HG03066 (cell line): ENCODE measurements around the gene YJEFN3.

Experiments
- ATAC-seq: cut with Tn5 transposase; IDR thresholded peaks from one replicate; pipeline ENCODE4 v1.9.1; 2021; ENCODE audit warnings: low read depth; ENCODE audit not compliant: unreplicated experiment

YJEFN3 gene

DNA sequence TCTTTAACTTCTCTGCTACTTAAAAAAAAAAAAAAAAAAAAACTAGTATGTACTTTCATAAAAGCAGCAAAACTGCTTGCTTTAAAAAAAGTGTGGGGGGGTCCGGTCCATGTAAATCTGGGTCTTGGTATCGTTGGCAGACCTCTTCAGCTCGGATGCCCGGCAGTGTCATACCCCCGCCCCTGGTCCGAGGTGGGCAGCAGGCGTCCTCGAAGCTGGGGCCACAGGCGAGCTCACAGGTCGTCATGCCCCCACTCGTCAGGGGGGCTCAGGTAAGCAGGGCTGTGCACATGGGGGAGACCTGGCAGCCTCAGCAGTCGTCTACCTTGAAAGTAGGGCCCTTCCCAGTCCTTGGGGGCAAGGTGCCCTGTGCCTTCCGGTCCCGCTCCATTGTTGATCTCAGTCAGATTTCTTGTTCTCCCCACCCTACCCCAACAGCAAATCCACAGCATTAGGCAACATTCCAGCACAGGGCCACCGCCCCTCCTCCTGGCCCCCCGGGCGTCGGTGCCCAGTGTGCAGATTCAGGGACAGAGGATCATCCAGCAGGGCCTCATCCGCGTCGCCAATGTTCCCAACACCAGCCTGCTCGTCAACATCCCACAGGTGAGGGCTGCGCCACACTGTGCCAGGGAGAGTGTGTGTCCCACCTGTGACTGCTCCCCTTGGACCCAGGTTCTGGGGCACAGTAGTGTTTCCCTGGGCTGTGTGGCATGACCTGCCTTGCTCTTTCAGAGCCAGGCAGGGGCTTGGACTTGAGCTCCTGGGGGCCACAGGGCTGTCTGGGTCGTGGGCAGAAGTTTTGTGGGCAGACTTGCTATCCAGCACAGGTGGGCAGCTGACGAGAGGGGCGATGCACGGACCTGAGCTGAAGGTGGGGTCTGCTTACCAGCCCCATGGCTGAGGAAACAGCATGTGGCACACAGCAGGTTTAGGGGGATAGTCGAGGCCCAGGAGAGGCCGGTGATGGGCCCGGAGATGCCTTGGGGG lies 32.8 kb upstream of the YJEFN3 start:
- ATAC-seq, result no peak

DNA sequence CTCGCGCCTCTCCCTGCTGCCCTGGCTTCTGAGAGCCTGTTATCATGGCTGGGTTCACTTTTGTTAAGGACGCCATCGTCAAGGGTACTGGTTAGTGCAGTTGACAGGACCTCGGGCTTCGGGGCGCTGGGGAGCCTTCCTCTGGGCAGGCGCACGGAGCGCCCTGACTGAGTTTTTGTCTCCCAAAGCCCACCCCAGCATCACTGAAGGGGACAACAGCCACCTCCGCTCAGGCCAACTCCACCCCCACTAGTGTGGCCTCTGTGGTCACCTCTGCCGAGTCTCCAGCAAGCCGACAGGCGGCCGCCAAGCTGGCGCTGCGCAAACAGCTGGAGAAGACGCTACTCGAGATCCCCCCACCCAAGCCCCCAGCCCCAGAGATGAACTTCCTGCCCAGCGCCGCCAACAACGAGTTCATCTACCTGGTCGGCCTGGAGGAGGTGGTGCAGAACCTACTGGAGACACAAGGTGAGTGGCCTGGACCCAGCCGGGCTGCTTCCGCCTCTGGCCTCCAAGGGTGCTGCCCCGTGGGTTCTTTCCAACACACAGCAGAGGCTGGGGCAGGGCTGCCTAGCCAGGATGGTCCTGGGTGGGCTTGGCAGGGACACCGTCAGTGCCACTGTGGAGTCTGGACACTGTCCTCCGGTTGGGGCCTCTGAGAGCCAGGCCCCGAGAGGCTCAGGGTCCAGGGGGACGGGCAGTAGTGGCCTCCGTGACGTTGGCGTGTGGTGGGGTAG lies 30.3 kb upstream of the YJEFN3 start:
- ATAC-seq, result no peak

DNA sequence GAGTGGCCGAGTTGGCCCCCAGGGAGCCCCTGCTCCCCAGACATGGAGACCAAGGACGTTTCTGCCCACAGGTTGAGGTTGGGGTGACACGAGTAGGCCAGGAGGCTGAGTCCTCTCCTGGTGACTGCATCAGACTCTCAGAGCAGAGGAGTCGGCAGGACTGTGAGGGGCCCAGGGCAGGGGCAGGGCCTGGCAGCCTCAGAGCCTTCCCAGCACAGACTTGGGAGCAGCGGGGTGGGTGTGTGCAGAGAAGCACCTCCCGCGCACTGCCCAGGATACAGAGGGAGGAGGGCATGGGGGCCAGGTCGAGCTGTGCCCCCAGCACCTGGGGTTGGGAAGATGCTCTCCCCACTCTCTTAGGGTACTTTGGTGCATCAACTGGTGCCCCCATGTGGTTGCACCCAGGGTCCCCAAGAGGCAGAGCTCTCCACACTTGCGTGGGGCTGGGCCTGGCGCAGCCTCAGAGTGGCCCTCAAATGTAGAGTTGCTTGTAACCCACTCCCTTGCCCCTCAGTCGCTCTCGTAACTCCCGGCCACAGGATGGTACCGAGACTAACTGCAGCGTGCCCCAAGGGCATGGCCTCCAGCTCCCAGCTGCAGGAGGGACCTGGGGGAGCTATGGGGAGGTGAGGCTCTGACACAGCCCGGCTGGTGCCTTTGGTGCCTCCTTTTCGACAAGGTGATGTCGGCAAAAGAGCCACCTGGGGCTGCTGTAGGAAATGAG lies 29.3 kb upstream of the YJEFN3 start:
- ATAC-seq, result no peak

DNA sequence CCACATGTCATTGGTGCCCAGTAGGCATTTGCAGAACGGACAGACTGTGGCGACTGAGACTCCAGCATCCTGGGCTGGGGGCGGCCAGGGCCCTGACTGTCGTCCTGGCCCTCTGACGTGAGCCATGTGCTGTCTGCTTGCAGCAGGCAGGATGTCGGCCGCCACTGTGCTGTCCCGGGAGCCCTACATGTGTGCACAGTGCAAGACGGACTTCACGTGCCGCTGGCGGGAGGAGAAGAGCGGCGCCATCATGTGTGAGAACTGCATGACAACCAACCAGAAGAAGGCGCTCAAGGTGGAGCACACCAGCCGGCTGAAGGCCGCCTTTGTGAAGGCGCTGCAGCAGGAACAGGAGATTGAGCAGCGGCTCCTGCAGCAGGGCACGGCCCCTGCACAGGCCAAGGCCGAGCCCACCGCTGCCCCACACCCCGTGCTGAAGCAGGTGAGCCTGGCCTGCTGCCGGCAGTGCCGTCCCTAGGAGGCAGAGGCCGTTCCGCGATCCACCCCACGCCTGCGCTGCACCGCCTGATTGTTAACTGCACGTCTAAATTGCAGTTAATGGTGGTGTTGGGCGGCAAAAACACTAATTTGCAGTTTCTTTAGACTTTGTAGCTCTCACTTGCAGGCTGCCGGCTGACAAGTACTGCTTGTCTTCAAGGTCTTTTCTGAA lies 27.6 kb upstream of the YJEFN3 start:
- ATAC-seq, result no peak

DNA sequence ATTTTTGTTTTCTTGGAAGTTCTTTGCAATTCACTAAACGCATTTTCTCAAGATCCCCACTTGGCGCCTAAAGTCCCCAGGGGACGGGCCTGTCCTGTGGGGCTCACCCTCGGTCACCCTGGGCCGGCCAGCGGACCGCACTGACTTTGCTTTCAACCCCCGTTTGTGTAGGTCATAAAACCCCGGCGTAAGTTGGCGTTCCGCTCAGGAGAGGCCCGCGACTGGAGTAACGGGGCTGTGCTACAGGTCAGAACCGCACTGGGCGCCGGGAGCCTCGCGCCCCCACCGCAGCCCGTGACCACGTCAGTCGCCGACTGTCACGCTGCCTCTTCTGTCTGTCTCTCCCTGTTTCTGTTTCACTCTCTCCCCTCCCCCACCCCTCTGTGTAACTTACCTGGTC lies 26.9 kb upstream of the YJEFN3 start:
- ATAC-seq, result no peak

DNA sequence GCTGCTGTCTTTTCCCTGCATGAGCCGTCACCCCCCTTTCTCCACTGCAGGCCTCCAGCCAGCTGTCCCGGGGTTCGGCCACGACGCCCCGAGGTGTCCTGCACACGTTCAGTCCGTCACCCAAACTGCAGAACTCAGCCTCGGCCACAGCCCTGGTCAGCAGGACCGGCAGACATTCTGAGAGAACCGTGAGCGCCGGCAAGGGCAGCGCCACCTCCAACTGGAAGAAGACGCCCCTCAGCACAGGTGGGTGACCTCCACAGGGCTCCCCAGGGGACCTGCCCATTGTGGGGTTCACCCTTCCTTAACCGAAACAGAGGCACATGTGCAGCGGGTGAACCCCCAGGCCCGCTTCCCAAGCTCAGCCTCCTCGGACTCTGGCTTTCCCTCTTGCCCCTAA lies 26.4 kb upstream of the YJEFN3 start:
- no peak for ATAC-seq

DNA sequence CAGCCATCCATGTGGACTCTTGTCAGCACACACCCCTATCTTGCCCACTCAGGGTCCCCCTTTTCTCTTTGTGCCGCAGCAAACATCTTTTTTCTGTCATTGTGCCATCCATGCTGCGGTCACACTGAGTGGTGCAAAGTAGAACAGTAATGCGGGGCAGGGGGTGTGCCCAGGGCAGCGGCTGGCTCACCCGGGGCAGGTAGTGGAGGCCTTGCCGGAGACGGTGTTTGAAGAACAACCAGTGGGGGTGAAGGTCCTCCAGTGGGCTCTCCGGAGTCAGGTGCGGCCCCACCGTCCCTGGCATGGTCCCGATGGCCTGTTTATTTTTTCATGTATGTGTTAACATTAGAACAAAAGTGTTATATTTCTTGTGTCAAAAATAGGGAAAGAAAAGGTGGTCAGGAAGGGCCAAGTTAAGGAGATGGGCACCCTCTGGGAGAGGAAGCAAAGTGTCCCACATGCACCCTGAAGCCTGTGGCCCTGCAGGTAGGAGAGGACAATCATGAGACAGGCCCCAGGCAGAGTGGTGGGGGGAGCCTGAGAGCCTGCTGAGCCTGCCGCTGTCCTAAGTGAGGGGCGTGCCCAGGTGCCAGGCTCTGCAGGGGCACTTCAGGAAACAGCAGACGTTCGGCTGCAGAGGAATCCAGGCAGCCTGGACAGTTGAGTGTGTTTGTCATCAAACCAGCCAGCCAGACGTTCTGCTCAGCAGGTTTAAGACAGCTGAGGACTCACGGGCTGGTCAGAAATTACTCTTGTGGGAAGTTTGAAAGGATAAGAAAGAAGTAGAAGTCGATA lies 25.7 kb upstream of the YJEFN3 start:
- ATAC-seq, result no peak

DNA sequence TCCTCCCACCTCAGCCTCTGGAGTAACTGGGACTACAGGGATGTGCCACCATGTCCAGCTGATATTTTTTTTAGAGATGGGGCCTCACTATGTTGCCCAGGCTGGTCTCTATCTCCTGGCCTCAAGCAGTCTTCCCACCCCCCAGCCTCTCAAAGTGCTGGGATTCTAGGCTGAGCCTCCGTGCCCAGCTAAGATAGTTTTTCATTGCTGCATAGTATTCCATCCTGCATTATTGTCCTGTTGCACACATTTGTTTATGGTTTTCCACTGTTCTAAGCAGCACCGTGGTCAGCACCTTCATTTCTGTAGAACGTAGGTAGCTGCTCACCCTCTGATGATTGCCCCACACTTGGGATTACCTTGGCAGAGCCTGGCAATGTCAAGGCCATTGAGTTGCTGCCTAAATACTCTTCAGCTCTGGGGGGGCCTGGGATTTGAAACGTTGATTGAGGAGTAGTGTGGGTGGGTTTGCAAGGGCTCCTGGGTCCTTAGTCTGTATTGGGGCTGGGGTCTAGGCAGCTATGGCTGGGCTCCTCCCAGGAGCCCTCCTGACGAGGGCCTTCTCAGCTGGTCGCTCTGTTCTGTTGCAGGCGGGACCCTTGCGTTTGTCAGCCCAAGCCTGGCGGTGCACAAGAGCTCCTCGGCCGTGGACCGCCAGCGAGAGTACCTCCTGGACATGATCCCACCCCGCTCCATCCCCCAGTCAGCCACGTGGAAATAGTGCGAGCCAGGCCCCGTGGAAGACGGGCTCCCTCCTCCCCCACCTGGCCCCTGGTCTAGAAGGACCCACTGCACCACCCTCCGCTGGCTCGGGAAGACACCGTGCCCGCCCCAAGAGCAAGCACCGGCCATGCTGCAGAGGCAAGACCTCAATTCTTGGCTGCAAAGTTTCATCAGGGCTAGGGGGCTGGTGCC lies 23.7 kb upstream of the YJEFN3 start:
- no peak for ATAC-seq

DNA sequence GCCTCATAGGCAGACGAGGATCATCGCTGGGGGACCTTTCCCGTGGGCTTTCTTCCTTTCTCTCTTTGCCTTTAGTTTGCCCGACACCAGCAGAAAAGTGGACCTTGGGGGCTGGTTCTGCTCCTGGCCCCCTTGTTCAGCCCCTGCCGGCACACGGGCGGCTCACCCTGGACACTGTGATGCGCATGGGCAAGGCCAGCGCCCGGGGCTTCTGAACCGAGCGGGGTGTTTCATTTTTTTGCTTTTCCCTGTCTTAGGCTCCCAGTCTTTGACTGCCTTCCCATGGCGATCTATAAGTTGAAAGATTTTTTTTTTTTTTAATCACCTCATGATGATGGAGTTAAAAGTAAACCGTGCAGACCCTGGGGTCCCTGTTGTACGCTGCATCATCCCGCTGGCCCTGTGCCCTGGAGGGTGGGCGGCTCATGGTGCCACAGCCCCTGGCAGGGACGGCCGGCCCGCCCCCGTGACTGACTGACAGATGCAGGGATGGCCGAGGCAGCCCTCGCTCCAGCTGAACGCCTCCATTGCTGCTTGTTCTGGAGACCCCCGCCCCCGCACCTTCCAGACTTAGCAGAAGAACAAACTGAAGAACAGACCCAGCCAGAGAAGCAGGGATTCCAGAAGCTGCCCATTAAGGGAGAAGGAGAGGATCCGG lies 22.9 kb upstream of the YJEFN3 start:
- ATAC-seq, result no peak

DNA sequence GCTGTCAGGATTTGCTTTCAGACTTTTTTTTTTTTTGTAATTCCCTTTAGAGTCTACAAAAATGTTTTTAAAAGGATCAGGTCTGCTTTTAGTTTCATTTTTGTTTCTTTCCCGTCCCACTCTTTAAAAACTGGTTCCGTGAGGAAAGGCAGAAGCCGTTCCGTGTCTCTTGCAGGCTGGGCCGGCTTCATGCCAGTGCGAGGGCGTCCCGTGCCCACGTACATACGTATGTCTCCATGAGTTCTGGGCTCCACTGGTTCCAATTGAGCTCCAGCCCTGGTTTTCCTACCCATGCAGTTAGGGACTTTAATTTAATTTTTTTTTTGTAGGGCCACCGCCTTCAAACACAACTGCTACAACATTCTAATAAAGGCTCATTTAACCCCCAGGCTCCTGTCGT lies 22.1 kb upstream of the YJEFN3 start:
- no peak for ATAC-seq

DNA sequence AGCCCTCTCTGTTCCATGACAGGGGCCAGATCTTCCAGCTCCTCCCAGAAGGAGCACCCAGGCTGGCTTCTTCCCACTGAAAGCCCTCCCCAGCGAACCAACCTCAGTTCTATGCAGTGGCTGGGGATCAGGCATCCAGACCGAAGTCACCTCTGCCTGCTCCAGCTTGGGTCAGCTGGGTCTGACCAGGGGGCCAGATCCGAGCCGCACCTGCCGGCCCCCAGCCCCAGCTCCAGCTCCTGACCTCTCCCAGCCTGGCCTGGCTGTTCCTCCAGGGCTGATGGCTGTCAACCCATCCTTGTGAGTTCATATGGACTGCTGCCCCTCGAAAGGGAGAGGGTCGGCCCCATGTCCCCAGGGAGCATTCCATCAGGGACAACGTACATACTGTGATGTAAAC lies 21.4 kb upstream of the YJEFN3 start:
- ATAC-seq, result no peak

DNA sequence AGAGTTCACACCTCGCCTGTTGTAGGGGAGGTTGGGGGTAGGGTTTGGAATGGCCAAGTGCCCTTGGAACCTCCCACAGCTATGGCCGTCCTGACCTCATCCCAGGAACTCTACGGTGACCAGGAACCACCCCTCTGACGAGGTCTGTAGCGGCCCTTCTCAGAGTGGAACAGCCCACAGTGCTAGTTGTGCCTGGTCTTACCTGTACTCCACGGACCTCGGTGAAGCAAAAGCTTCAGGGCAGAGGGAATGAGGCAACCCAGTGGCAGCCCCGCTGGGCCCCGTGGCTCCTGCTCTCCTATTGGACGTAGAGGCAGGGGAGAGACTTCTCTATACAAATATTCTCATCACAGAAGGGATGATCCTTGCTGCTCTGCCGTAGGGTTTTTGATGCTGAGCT lies 20.5 kb upstream of the YJEFN3 start:
- no peak for ATAC-seq

DNA sequence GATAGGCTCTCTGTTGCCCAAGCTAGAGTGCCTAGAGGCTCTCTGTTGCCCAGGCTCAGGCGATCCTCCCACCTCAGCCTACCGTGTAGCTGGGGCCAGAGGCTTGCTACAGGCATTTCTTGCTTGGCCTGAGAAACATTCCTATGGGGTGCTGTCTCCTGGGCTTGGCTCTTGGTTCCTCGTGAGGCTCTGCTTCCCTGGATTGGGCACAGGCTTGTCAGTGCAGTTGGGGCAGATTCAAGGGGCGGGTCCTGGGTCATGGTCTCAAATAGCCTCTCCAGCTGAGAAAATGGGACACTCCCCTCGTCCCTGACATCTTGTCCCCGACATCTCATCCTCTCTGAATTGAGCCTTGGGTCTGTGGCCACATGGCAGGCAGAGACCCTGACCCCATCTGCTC lies 18.3 kb upstream of the YJEFN3 start:
- ATAC-seq, result no peak

DNA sequence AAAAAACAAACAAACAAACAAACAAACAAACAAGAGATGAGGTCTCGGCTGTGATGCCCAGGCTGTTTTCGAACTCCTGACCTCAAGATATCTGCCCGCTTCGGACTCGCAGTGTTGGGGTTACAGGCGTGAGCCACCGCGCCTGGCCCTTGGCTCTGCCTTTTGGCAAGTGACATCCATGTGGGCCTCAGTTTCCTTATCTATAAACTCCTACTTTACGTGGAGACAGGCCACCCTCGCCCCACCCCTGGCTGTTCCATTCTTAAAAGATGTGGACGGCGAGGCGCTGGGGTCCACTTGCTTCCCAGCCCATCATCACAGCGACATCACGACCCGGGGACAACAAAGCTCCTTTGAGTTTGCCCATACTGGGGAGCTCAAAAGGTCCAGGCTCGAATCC lies 15.0 kb upstream of the YJEFN3 start:
- ATAC-seq, result no peak

DNA sequence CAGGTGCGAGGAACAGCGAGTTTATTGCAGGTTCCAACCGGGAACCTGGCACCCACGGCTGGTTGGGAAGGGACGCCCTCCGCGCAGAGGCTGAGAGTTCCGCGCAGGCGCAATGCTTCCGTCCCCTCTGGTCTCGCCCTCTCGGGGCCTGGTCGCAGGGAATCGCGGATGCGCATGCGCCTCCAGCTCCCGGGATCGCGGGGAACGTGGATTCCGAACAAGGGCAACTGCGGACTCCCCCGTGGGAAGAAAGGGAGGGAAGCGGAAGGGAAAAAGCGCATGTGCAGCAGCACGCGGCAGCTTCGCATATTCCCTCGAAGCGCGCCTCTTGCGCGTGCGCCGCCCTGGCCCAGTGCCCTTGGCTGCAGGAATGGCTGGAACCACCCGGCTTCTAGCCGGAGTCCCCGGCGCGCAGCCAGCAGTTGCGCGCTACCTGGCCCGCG lies 14.5 kb upstream of the YJEFN3 start:
- no peak for ATAC-seq

DNA sequence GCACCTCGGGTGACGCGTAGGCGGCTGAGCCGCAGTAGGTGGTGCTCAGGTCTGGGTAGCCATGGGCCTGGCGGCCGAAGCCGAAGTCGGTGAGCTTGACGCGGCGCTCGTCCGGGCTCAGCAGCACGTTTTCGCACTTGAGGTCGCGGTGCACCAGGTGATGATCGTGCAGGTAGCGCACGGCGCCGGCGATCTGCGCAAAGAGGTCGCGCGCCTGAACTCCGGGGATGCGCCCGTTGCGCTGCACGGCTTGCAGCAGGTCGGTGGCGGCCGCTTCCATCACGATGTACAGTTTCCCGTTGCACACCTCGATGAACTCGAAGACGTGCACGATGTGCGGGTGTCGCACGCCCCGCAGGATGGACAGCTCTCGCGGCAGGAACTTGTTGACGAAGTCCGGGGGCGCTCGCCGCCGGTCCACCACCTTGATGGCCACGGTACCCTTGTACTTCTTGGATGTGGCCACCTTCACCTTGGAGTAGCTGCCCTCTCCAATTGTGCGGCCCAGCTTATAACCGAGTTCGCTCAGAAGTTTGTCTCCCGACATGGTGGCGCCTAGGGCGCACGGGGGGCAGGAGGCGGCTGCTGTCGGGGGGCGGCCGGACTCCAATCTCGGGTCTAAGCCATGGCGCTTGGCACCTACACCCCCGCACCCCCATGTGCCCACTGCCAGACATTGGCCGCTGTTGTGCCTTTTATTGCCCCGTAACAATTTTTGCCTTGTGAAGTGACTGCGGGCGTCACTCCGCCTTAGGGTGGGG lies 13.7 kb upstream of the YJEFN3 start, which contains the start of gene TSSK6:
Gene TSSK6 (minus strand): TSS at position 668 of the 761 bp plus-strand sequence. CDS start 121 bp downstream, at position 547.
- no peak for ATAC-seq
